Erythroblast (primary cell): Measurements from ENCODE around the gene LTA.
"Not testable (repeated sequence)": the region's sequence is repeated elsewhere in the genome, so short reads cannot be mapped to it uniquely, and the experiment has no call there.

Experiments used
- DNase-seq, 2 experiments: peaks; one replicate each; lab custom pipeline; 2025; lab: John Stamatoyannopoulos, UW
- GATA1 ChIP-seq: IDR thresholded peaks from 2 replicates; pipeline ENCODE4 v1.6.1; 2011; ENCODE audit warnings: low read depth, mild to moderate bottlenecking, control low read depth, low read length, moderate library complexity
- POLR2A ChIP-seq: IDR thresholded peaks from 2 replicates; pipeline ENCODE4 v1.6.1; 2011; ENCODE audit warnings: mild to moderate bottlenecking, low read length

LTA gene

GRCh38 chr6:31582230-31582643, 10.1 kb downstream of the LTA start, which contains the start of gene LTB:
TSS of gene LTB (minus strand) at chr6:31582424. CDS start at chr6:31582417, 7 bp downstream.
- TF ChIP-seq POLR2A = no peak
- no peak for DNase-seq

GRCh38 chr6:31585491-31585890, 13.4 kb downstream of the LTA start:
- peak; percentile 44 to 47 for DNase-seq
- no peak for TF ChIP-seq POLR2A
- TF ChIP-seq GATA1 = no peak

GRCh38 chr6:31586008-31586407, 13.9 kb downstream of the LTA start, which contains the start of gene LST1:
TSS of gene LST1 (plus strand) at chr6:31586277. CDS start at chr6:31587300, 1,023 bp downstream.
- TF ChIP-seq GATA1 = no peak
- no peak for TF ChIP-seq POLR2A
- no peak for DNase-seq

- TF ChIP-seq GATA1 = no peak
- TF ChIP-seq POLR2A = no peak
- no peak for DNase-seq
These were observed 14.7 kb downstream of the LTA start for GRCh38 chr6:31586599-31587281.

GRCh38 chr6:31587791-31588777, 16.0 kb downstream of the LTA start:
- DNase-seq = no peak
- TF ChIP-seq POLR2A (no peak), GATA1 (no peak)

GRCh38 chr6:31588871-31589650, 17.0 kb downstream of the LTA start:
- no peak for DNase-seq
- no peak for TF ChIP-seq GATA1
- no peak for TF ChIP-seq POLR2A

- DNase-seq = not testable (repeated sequence)
These were observed 18.6 kb downstream of the LTA start for GRCh38 chr6:31590691-31591090.

- no peak for TF ChIP-seq POLR2A
- no peak for TF ChIP-seq GATA1
- DNase-seq = no peak
These were observed 20.3 kb downstream of the LTA start for GRCh38 chr6:31592396-31592771.

GRCh38 chr6:31597006-31597405, 24.9 kb downstream of the LTA start:
- TF ChIP-seq GATA1 (no peak), POLR2A (no peak)
- peak; percentile 57 to 67 for DNase-seq

GRCh38 chr6:31607317-31607716, 35.2 kb downstream of the LTA start:
- no peak for DNase-seq
- TF ChIP-seq POLR2A = no peak
- no peak for TF ChIP-seq GATA1

- DNase-seq = peak; percentile 22 to 43
- TF ChIP-seq POLR2A (no peak), GATA1 (no peak)
These were observed 37.7 kb downstream of the LTA start for GRCh38 chr6:31609519-31610406.

GRCh38 chr6:31610968-31611367, 38.9 kb downstream of the LTA start:
- no peak for DNase-seq
- TF ChIP-seq POLR2A = no peak
- TF ChIP-seq GATA1 = no peak

GRCh38 chr6:31614075-31614619, 42.1 kb downstream of the LTA start:
- TF ChIP-seq POLR2A (no peak), GATA1 (no peak)
- DNase-seq = no peak
